DOHH2 (cell line): ENCODE measurements around the gene CLIC5.

ENCODE experiments used
- H3F3A ChIP-seq: fragments of 200-600 bp; sonication (generic), shearing (Covaris generic); 2 replicates; pipeline ENCODE4 v1.6.0; 2016; ENCODE audit warnings: antibody characterized with exemption, mild to moderate bottlenecking; ENCODE audit not compliant: control insufficient read depth, insufficient read depth
- H3K27ac ChIP-seq: fragments of 200-600 bp; sonication (generic); 2 replicates; pipeline ENCODE4 v1.5.1; 2014; ENCODE audit warnings: low read depth, mild to moderate bottlenecking, low read length, moderate library complexity
- H3K27me3 ChIP-seq: fragments of 200-600 bp; sonication (generic); 2 replicates; pipeline ENCODE4 v1.6.1; 2014; ENCODE audit warnings: mild to moderate bottlenecking, low read length, mixed read lengths; ENCODE audit not compliant: control insufficient read depth
- H3K36me3 ChIP-seq: fragments of 200-600 bp; sonication (generic); 2 replicates; pipeline ENCODE4 v1.6.1; 2014; ENCODE audit warnings: mild to moderate bottlenecking, low read length, moderate library complexity, mixed read lengths; ENCODE audit not compliant: control insufficient read depth
- H3K4me1 ChIP-seq: fragments of 200-600 bp; sonication (generic); 2 replicates; pipeline ENCODE4 v1.6.1; 2014; ENCODE audit warnings: mild to moderate bottlenecking, low read length, mixed read lengths; ENCODE audit not compliant: control insufficient read depth
- H3K4me2 ChIP-seq: fragments of 200-600 bp; sonication (generic); 2 replicates; pipeline ENCODE4 v1.6.0; 2014; ENCODE audit warnings: mild to moderate bottlenecking, low read length, moderate library complexity
- H3K4me3 ChIP-seq: fragments of 200-600 bp; sonication (generic); 2 replicates; pipeline ENCODE4 v1.5.1; 2014; ENCODE audit warnings: mild to moderate bottlenecking, low read length, mixed read lengths
- H3K79me2 ChIP-seq: fragments of 200-600 bp; sonication (generic); 2 replicates; pipeline ENCODE4 v1.6.1; 2014; ENCODE audit warnings: mild to moderate bottlenecking, low read length, mixed read lengths; ENCODE audit not compliant: control insufficient read depth
- H3K9me2 ChIP-seq: fragments of 200-600 bp; sonication (generic); replicated peaks from 2 replicates; pipeline ENCODE4 v1.6.1; 2014; ENCODE audit warnings: mild to moderate bottlenecking, low read length, mixed read lengths; ENCODE audit not compliant: control insufficient read depth
- H3K9me3 ChIP-seq: fragments of 200-600 bp; sonication (generic); 2 replicates; pipeline ENCODE4 v1.6.1; 2014; ENCODE audit warnings: antibody characterized with exemption, low read length, mixed read lengths; ENCODE audit not compliant: control insufficient read depth, insufficient read depth
- H4K20me1 ChIP-seq: fragments of 200-600 bp; sonication (generic); 2 replicates; pipeline ENCODE4 v1.6.0; 2014; ENCODE audit warnings: low read depth, mild to moderate bottlenecking, antibody characterized with exemption, low read length, moderate library complexity; ENCODE audit not compliant: control insufficient read depth, insufficient read depth
- EZH2phosphoT487 ChIP-seq: fragments of 200-600 bp; sonication (generic); IDR thresholded peaks from 2 replicates; pipeline ENCODE4 v1.6.1; 2017; ENCODE audit warnings: borderline replicate concordance, mild to moderate bottlenecking, antibody characterized with exemption, low read length, moderate library complexity, mixed read lengths
- TF ChIP-seq, protein P1 (sequence below): fragments of 200-600 bp; sonication (generic); IDR thresholded peaks from one replicate; pipeline ENCODE4 v1.5.1; 2014; ENCODE audit warnings: antibody characterized with exemption, mild to moderate bottlenecking, low read depth, low read length; ENCODE audit not compliant: poor library complexity, severe bottlenecking

Gene CLIC5

DNA sequence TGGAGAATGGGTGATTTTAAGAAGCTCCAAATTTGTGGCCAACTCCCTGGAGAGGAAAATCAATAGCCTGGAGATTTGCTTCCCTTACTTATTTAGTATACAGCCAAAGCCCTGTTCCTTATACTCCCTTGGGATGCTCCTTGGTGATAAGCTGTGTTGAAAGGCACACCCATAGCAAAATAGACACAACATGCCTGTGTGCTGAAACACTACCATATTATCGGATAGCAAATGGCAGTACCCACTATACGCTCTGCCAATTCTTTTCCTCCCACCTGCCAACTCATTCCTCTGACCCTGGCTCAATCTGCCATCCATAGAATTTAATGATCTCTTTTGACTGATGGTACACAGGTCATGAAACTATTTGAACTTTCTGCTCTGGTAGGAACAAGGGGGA lies 98.2 kb downstream of the CLIC5 start:
- H3K4me1 ChIP-seq, result no peaks in the 10 kb centered on the region
- no peaks in the 10 kb centered on the region for H4K20me1 ChIP-seq
- peaks cover 17% of the 10 kb centered on the region for H3K27me3 ChIP-seq
- H3K9me3 ChIP-seq, result no peaks in the 10 kb centered on the region
- no peaks in the 10 kb centered on the region for H3K36me3 ChIP-seq
- H3K27ac ChIP-seq, result no peak overlapping the region
- no peaks in the 10 kb centered on the region for H3K79me2 ChIP-seq
- H3K4me2 ChIP-seq, result no peak overlapping the region
- no peaks in the 10 kb centered on the region for H3K9me2 ChIP-seq
- no peaks in the 10 kb centered on the region for H3F3A ChIP-seq
- H3K4me3 ChIP-seq, result no peak overlapping the region
- TF ChIP-seq EZH2phosphoT487, result no peak
- TF ChIP-seq, protein P1, sequence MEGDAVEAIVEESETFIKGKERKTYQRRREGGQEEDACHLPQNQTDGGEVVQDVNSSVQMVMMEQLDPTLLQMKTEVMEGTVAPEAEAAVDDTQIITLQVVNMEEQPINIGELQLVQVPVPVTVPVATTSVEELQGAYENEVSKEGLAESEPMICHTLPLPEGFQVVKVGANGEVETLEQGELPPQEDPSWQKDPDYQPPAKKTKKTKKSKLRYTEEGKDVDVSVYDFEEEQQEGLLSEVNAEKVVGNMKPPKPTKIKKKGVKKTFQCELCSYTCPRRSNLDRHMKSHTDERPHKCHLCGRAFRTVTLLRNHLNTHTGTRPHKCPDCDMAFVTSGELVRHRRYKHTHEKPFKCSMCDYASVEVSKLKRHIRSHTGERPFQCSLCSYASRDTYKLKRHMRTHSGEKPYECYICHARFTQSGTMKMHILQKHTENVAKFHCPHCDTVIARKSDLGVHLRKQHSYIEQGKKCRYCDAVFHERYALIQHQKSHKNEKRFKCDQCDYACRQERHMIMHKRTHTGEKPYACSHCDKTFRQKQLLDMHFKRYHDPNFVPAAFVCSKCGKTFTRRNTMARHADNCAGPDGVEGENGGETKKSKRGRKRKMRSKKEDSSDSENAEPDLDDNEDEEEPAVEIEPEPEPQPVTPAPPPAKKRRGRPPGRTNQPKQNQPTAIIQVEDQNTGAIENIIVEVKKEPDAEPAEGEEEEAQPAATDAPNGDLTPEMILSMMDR, result no peak

DNA sequence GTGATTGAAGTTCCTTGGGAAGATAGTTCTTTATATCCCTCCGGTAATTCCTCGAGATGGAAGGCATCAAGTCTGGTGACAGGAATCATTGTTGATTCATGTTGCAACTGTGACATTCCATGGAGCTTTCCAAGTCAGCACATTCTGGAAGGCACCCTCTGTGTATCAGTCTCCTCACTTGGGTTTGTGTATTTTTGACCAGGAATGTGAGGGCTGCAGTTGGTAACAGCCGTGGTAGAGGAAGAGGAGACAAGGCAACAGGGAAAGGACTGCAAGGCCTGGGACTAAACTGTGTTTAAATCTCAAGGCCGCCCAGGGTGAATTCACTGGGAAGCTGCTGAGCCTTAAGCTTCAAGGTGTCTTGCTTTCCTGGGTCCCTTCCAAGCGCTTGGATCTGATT lies 99.0 kb downstream of the CLIC5 start:
- H3F3A ChIP-seq, result no peaks in the 10 kb centered on the region
- no peaks in the 10 kb centered on the region for H4K20me1 ChIP-seq
- TF ChIP-seq, protein P1, result no peak
- no peak for TF ChIP-seq EZH2phosphoT487
- peaks cover 10% of the 10 kb centered on the region; the same call in 1 of the 2 replicates for H3K27me3 ChIP-seq
- H3K9me3 ChIP-seq, result no peaks in the 10 kb centered on the region
- no peaks in the 10 kb centered on the region for H3K4me1 ChIP-seq
- H3K79me2 ChIP-seq, result no peaks in the 10 kb centered on the region
- H3K9me2 ChIP-seq, result no peaks in the 10 kb centered on the region
- no peak overlapping the region for H3K4me3 ChIP-seq
- H3K4me2 ChIP-seq, result no peak overlapping the region
- no peak overlapping the region for H3K27ac ChIP-seq
- H3K36me3 ChIP-seq, result no peaks in the 10 kb centered on the region

GRCh38 chr6:45915780-45916468 lies 99.7 kb downstream of the CLIC5 start:
- Histone ChIP-seq H3K27me3 (peaks cover 4% of the 10 kb centered on the region; the same call in 1 of the 2 replicates), H3K27ac (no peak overlapping the region), H3K4me1 (no peaks in the 10 kb centered on the region), H3K9me2 (no peaks in the 10 kb centered on the region), H3F3A (no peaks in the 10 kb centered on the region), H3K36me3 (no peaks in the 10 kb centered on the region), H3K4me2 (no peak overlapping the region), H3K4me3 (no peak overlapping the region), H3K9me3 (no peaks in the 10 kb centered on the region), H3K79me2 (no peaks in the 10 kb centered on the region), H4K20me1 (no peaks in the 10 kb centered on the region)
- TF ChIP-seq, protein P1, result no peak
- TF ChIP-seq EZH2phosphoT487, result no peak
